SK-N-MC (cell line): ENCODE results near the gene UBXN2A.

Experiments
- EZH2 ChIP-seq: fragments of 200-600 bp; sonication (generic); IDR thresholded peaks from one replicate; pipeline ENCODE4 v1.6.1; 2017; ENCODE audit warnings: antibody characterized with exemption
- POLR2AphosphoS5 ChIP-seq: IDR thresholded peaks from 2 replicates; pipeline ENCODE4 v1.6.1; 2012; ENCODE audit warnings: mild to moderate bottlenecking, low read depth, low read length, borderline replicate concordance

DNA sequence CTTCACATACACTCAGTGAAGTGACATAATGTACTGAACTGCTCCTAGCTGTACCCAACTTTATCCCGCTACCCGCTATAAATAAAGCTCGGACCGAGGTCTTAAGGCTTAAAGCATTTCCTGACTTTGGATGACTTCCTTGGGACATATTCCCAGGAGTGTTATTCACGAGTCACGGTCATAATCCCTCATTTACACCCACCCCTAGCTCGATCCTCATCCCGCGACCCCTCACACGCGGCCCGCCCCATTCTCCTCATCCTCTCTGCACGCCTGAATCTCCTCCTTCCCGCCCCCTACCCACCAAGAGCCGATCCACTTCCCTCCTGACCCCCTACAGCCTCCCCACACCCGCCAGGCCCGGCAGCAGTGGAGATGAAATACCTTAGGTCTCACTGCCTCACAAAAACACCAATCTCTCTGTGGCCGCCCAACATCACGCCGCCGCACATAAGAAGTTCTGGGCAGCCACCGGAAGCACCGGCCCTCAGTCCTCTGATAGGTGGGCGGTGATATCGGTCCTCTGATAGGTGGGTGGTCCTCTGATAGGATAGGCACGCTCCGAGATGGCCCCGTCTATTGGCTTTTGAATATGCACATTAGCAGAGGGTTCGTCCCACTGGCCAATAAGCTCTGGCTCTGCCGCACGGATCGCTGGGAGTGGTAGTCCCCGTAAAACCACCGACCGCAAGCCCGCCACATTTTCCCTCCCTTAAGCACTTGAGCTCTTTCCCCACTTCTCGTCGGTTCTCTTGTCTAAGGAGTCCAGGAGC lies 106.9 kb downstream of the UBXN2A start, which contains the start of gene WDCP:
- TF ChIP-seq POLR2AphosphoS5 = peak; percentile 98
- no peak for TF ChIP-seq EZH2
